ENCODE results near the gene PTPN2. TPM values are rescaled to one million over a fixed set of nuclear protein-coding genes. Genes with fewer than 3 reads are reported as not detected.

Gene PTPN2
- total RNA-seq, 1 donor from 2014 or later, result 41.3 TPM

Small RNA genes within 50 kb of the gene (small RNA-seq; reads per million reads assigned to genes)
- not detected for gene RF00019 (ENCODE audit: low replicate concordance)

Other genes with a start within 250 kb of the PTPN2 start
- 78.7 TPM for gene SPIRE1, start 226.1 kb downstream of the PTPN2 start, total RNA-seq
- 13.0 TPM for gene CEP76, start 181.5 kb downstream of the PTPN2 start, total RNA-seq
- gene PSMG2, start 181.2 kb downstream of the PTPN2 start, total RNA-seq, result 45.0 TPM
- gene SEH1L, start 63.8 kb upstream of the PTPN2 start, total RNA-seq, result 35.9 TPM
- 36.9 TPM for gene CEP192, start 107.1 kb upstream of the PTPN2 start, total RNA-seq